ENCODE measurements around the gene ABLIM1.

- TF ChIP-seq CTCF (conservative IDR thresholded peaks at IDR 0.05 in 1 of 2, IDR thresholded peaks at IDR 0.05 in 1 of 2; ENCODE audit: low read depth in 1 of 2, low read length in 2 of 2) (no peak), EZH2 (IDR thresholded peaks at IDR 0.05; ENCODE audit: low read length, missing control alignments) (no peak)
Observed at GRCh38 chr10:114418109-114418508, 240.0 kb downstream of the ABLIM1 start.

All from fibroblast of lung (primary cell).